Measurements from ENCODE around the gene HEXIM2. TPM values are rescaled to one million over a fixed set of nuclear protein-coding genes. Genes with fewer than 3 reads are reported as not detected.

The HEXIM2 gene
- total and polyA plus RNA-seq, 2 of the 13 experiments (the other 11 are each of a cell fraction or from before 2014, with no cell fraction given), result 27.1 to 32.4 TPM

GRCh38 chr17:45160447-45161287, 1.0 kb upstream of the HEXIM2 start (continued):
- TF ChIP-seq MEIS1 (CRISPR knock-in tag; IDR thresholded peaks at IDR 0.05; ENCODE audit: borderline replicate concordance), result no peak; the same call in 1 of the 2 replicates
- TF ChIP-seq ONECUT2 (CRISPR knock-in tag; IDR thresholded peaks at IDR 0.05), result 0 out of 2 replicates have a peak, but pooled peaks have one; percentile 55
- no peak for TF ChIP-seq SMYD3 (CRISPR knock-in tag; IDR thresholded peaks at IDR 0.05)
- TF ChIP-seq NPAS2 (CRISPR knock-in tag; IDR thresholded peaks at IDR 0.05; ENCODE audit: borderline replicate concordance), result no peak
- TF ChIP-seq TCF7 (IDR thresholded peaks at IDR 0.05; ENCODE audit: low read depth), result no peak
- peak; percentile 81; the same call in 1 of the 2 replicates for TF ChIP-seq ZNF232 (CRISPR knock-in tag; IDR thresholded peaks at IDR 0.05; ENCODE audit: borderline replicate concordance)
- TF ChIP-seq ZBTB37 (CRISPR knock-in tag; IDR thresholded peaks at IDR 0.05), result peak; percentile 95
- peak; percentile 68; the same call in 1 of the 2 replicates for TF ChIP-seq ISX (CRISPR knock-in tag; conservative IDR thresholded peaks at IDR 0.05)
- TF ChIP-seq ZKSCAN8 (CRISPR knock-in tag; IDR thresholded peaks at IDR 0.05; ENCODE audit: borderline replicate concordance), result no peak
- no peak; the same call in 1 of the 2 replicates for TF ChIP-seq SIX1 (CRISPR knock-in tag; IDR thresholded peaks at IDR 0.05; ENCODE audit: borderline replicate concordance)
- TF ChIP-seq ZNF264 (CRISPR knock-in tag; IDR thresholded peaks at IDR 0.05), result peak; percentile 83
- TF ChIP-seq ZNF674 (CRISPR knock-in tag; IDR thresholded peaks at IDR 0.05; ENCODE audit: low read depth), result 0 out of 2 replicates have a peak, but pooled peaks have one; percentile 18
- TF ChIP-seq CC2D1A (CRISPR knock-in tag; IDR thresholded peaks at IDR 0.05), result no peak
- no peak for TF ChIP-seq NFATC3 (CRISPR knock-in tag; IDR thresholded peaks at IDR 0.05)
- no peak for TF ChIP-seq ZKSCAN1 (IDR thresholded peaks at IDR 0.05; ENCODE audit: low read length)
- peak; percentile 66; the same call in 1 of the 2 replicates for TF ChIP-seq ZFP41 (CRISPR knock-in tag; IDR thresholded peaks at IDR 0.05; ENCODE audit: borderline replicate concordance)
- peak; percentile 84 for TF ChIP-seq ZNF138 (CRISPR knock-in tag; IDR thresholded peaks at IDR 0.05; ENCODE audit: low read depth)
- 0 out of 2 replicates have a peak, but pooled peaks have one; percentile 73 for TF ChIP-seq SMAD1 (CRISPR knock-in tag; IDR thresholded peaks at IDR 0.05; ENCODE audit: borderline replicate concordance, low read depth)
- peak; percentile 39; the same call in 1 of the 2 replicates for TF ChIP-seq MYPOP (CRISPR knock-in tag; IDR thresholded peaks at IDR 0.05)
- no peak for TF ChIP-seq USF2 (IDR thresholded peaks at IDR 0.05; ENCODE audit: low read depth, low read length)
- no peak for TF ChIP-seq USF2 (CRISPR knock-in tag; IDR thresholded peaks at IDR 0.05; ENCODE audit: borderline replicate concordance)
- no peak for TF ChIP-seq ZNF737 (CRISPR knock-in tag; IDR thresholded peaks at IDR 0.05; ENCODE audit: borderline replicate concordance)
- no peak; the same call in 1 of the 2 replicates for TF ChIP-seq ZNF251 (CRISPR knock-in tag; IDR thresholded peaks at IDR 0.05)
- TF ChIP-seq CAMTA2 (CRISPR knock-in tag; IDR thresholded peaks at IDR 0.05; ENCODE audit: borderline replicate concordance), result no peak
- no peak for TF ChIP-seq ZNF432 (CRISPR knock-in tag; IDR thresholded peaks at IDR 0.05; ENCODE audit: borderline replicate concordance)
